ENCODE measurements around the gene DTX3. TPM values are rescaled to one million over a fixed set of nuclear protein-coding genes. Genes with fewer than 3 reads are reported as not detected.
A peak's percentile ranks its signal among the peaks of the same experiment; 100 is the strongest.

The DTX3 gene
- total and polyA plus RNA-seq, 9 donors = 37.9 to 75.2 (median 56.2) TPM

- no peak overlapping the region for H3K27ac ChIP-seq
These were observed 2.2 kb downstream of the DTX3 start for GRCh38 chr12:57606821-57607220.

DNA sequence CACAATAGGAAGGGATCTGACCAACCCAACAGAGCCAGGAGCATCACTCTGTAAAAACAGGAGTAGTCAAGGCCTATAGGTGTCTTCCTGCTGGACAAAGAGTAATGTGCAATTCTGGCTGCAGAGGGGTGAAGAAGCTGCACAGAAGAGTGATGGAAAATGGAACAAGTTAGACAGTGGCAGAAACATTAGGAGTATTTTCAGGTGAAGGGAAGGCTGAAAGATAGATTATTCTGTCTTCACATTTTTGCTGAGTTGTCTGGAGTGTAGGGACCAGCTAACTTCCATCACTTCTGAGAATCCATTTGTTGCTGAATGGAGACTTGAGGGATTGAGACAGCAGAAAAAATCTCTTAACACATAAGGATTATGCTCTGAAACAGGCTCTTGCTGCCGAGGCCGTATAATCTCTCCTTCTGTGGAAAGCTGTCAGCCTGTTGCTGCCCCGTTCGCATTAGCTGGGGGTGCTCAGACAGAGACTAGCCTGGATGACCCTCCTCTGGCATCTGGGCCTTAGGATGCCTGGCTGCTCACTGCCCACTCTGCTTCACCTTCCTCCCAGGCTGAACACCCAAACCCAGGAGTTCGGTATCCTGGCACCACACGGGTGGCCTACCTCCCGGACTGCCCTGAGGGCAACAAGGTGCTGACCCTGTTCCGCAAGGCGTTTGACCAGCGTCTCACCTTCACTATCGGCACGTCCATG is 3.5 kb downstream of the DTX3 start:
- intact Hi-C loops (cut with DNase I) = no loop called here
- no peak overlapping the region for H3K27ac ChIP-seq
- 75 to 82% (median 79%) methylated on average over 12 of the region's 12 CpGs for WGBS, 3 donors
- no peak for DNase-seq
- H3K4me3 ChIP-seq = no peak overlapping the region
- peaks cover 6% of the 10 kb centered on the region for H3K4me1 ChIP-seq (ENCODE audit: insufficient read depth)
- no peaks in the 10 kb centered on the region for H3K27me3 ChIP-seq
- TF ChIP-seq CTCF (IDR thresholded peaks at IDR 0.05) (no peak), POLR2A (IDR thresholded peaks at IDR 0.05) (no peak), EP300 (IDR thresholded peaks at IDR 0.05) (no peak)
- H3K36me3 ChIP-seq = no peaks in the 10 kb centered on the region
- H3K9me3 ChIP-seq = no peaks in the 10 kb centered on the region

More at GRCh38 chr12:57606821-57607220, 2.2 kb downstream of the DTX3 start:
- Histone ChIP-seq H3K4me1 (ENCODE audit: insufficient read depth) (peaks cover 4% of the 10 kb centered on the region), H3K9me3 (no peaks in the 10 kb centered on the region), H3K27me3 (no peaks in the 10 kb centered on the region), H3K36me3 (no peaks in the 10 kb centered on the region), H3K4me3 (no peak overlapping the region)
- WGBS, 3 donors = 80 to 85% (median 85%) methylated on average over 11 of the region's 11 CpGs
- TF ChIP-seq CTCF (IDR thresholded peaks at IDR 0.05) (no peak), EP300 (IDR thresholded peaks at IDR 0.05) (no peak), POLR2A (IDR thresholded peaks at IDR 0.05) (no peak)
- no peak for DNase-seq
- intact Hi-C loops (cut with DNase I) = no loop called here

DNA sequence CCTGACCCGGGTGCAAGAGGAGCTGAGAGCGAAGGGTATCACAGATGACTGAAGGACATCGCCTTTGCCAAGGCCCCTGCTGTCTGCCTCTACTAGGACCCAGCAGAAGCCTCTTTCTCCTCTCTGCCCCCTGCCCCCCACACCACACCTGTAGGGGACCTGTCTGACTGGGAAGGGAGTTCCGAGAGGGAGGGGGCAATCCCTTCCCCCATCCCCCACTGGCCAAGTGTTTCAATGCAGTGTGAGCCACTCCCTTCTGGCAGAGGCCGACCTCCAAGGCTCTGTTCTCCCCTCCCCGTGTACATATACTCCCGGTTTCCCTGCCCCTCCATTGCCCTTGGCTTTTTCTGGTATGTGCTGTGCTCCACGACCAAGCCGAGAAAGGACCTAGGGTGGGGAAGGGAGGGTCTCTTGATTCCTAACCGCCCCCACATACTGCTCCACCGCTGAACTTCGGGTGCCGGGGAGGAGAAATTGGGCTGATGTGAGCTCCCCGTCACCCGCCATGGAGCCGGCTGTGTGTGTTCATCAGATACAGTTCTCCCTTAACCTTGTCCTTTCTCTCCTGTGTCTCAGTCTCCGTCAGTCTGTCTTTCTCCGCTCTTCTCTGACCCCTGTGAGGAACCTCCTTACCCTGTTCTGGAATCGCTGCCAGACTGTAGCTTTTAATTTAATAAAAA is 4.6 kb downstream of the DTX3 start:
- H3K36me3 ChIP-seq = no peaks in the 10 kb centered on the region
- WGBS, 3 donors = 16 to 22% (median 18%) methylated on average over 19 of the region's 19 CpGs
- peaks cover 3% of the 10 kb centered on the region for H3K4me1 ChIP-seq (ENCODE audit: insufficient read depth)
- H3K4me3 ChIP-seq = peak overlapping the region; percentile 68
- H3K27ac ChIP-seq = peak overlapping the region; percentile 56 to 84
- intact Hi-C loops (cut with DNase I) = no loop called here
- TF ChIP-seq POLR2A (IDR thresholded peaks at IDR 0.05) (no peak), EP300 (IDR thresholded peaks at IDR 0.05) (no peak), CTCF (IDR thresholded peaks at IDR 0.05) (no peak)
- no peaks in the 10 kb centered on the region for H3K27me3 ChIP-seq
- H3K9me3 ChIP-seq = no peaks in the 10 kb centered on the region
- peak in 3 of 5 donors; percentile 40 to 59 (median 54) for DNase-seq

GRCh38 chr12:57609781-57610553 is 5.3 kb downstream of the DTX3 start:
- TF ChIP-seq EP300 (IDR thresholded peaks at IDR 0.05) (no peak), POLR2A (IDR thresholded peaks at IDR 0.05) (no peak), CTCF (IDR thresholded peaks at IDR 0.05) (no peak)
- H3K9me3 ChIP-seq = no peaks in the 10 kb centered on the region
- DNase-seq = peak; percentile 66 to 81 (median 74)
- WGBS, 3 donors = 8 to 9% (median 8%) methylated on average over 34 of the region's 34 CpGs
- no peaks in the 10 kb centered on the region for H3K27me3 ChIP-seq
- peak overlapping the region; percentile 68 for H3K4me3 ChIP-seq
- intact Hi-C loops (cut with DNase I) = loop anchor here in 1 of 4 donors (5.0 kb wide), 1 partner anchor 88 kb away; the partner anchor contains the start of genes DDIT3 and MBD6
- H3K27ac ChIP-seq = peak overlapping the region; percentile 56 to 84
- no peaks in the 10 kb centered on the region for H3K36me3 ChIP-seq
- H3K4me1 ChIP-seq (ENCODE audit: insufficient read depth) = peaks cover 3% of the 10 kb centered on the region
